SU-DHL-6 (cell line): ENCODE measurements around the gene ALDOA.

Source experiments
- EZH2phosphoT487 ChIP-seq: fragments of 200-600 bp; sonication (generic), shearing (Covaris generic); conservative IDR thresholded peaks from 2 replicates; pipeline ENCODE4 v1.6.1; 2018; ENCODE audit warnings: mild to moderate bottlenecking, antibody characterized with exemption, low read length, moderate library complexity, mixed read lengths
- TF ChIP-seq, protein P1 (sequence below): fragments of 200-600 bp; sonication (generic); IDR thresholded peaks from one replicate; pipeline ENCODE4 v1.5.1; 2017; ENCODE audit warnings: antibody characterized with exemption, mild to moderate bottlenecking, low read length, moderate library complexity; ENCODE audit not compliant: insufficient read depth, poor library complexity, severe bottlenecking

GRCh38 chr16:30017277-30017656 is 48.3 kb upstream of the ALDOA start:
- TF ChIP-seq, protein P1, sequence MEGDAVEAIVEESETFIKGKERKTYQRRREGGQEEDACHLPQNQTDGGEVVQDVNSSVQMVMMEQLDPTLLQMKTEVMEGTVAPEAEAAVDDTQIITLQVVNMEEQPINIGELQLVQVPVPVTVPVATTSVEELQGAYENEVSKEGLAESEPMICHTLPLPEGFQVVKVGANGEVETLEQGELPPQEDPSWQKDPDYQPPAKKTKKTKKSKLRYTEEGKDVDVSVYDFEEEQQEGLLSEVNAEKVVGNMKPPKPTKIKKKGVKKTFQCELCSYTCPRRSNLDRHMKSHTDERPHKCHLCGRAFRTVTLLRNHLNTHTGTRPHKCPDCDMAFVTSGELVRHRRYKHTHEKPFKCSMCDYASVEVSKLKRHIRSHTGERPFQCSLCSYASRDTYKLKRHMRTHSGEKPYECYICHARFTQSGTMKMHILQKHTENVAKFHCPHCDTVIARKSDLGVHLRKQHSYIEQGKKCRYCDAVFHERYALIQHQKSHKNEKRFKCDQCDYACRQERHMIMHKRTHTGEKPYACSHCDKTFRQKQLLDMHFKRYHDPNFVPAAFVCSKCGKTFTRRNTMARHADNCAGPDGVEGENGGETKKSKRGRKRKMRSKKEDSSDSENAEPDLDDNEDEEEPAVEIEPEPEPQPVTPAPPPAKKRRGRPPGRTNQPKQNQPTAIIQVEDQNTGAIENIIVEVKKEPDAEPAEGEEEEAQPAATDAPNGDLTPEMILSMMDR, result no peak
- no peak for TF ChIP-seq EZH2phosphoT487
